HEK293T (cell line): ENCODE measurements around the gene GTSE1.

Experiments used
- CTCF ChIA-PET: fragments of 350-600 bp; formaldehyde crosslinking; extraction: SDS; loops from one replicate; lab custom pipeline; 2021; ENCODE audit warnings: antibody characterized with exemption, inconsistent platforms; lab: Yijun Ruan, JAX
- POLR2A ChIA-PET: fragments of 350-600 bp; formaldehyde crosslinking; extraction: SDS; loops from one replicate; lab custom pipeline; 2020; ENCODE audit warnings: antibody characterized with exemption, inconsistent platforms; lab: Yijun Ruan, JAX
- DNase-seq: peaks from one replicate; pipeline ENCODE4 v3.0.0; 2012; ENCODE audit warnings: mixed read lengths; ENCODE audit errors: extremely low spot score
- ARNT ChIP-seq: fragments of 450-650 bp; IDR thresholded peaks from 2 replicates; pipeline ENCODE4 v1.6.1; 2017; ENCODE audit warnings: mild to moderate bottlenecking
- BHLHE40 ChIP-seq: fragments of 450-650 bp; IDR thresholded peaks from 2 replicates; pipeline ENCODE4 v1.6.1; 2016; ENCODE audit warnings: mild to moderate bottlenecking, moderate library complexity, borderline replicate concordance
- CTBP1 ChIP-seq: fragments of 450-650 bp; IDR thresholded peaks from 2 replicates; pipeline ENCODE4 v1.6.1; 2016; ENCODE audit warnings: borderline replicate concordance
- ELF4 ChIP-seq: fragments of 450-650 bp; IDR thresholded peaks from 2 replicates; pipeline ENCODE4 v1.6.1; 2017; ENCODE audit warnings: antibody characterized with exemption
- FOXA1 ChIP-seq: fragments of 450-650 bp; IDR thresholded peaks from 2 replicates; pipeline ENCODE4 v1.6.1; 2016; ENCODE audit warnings: mild to moderate bottlenecking
- FOXK2 ChIP-seq: fragments of 450-650 bp; IDR thresholded peaks from 2 replicates; pipeline ENCODE4 v1.6.1; 2016; ENCODE audit warnings: mild to moderate bottlenecking
- FOXM1 ChIP-seq: fragments of 450-650 bp; IDR thresholded peaks from 2 replicates; pipeline ENCODE4 v1.6.1; 2017; ENCODE audit warnings: mild to moderate bottlenecking, borderline replicate concordance
- HDGF ChIP-seq: fragments of 450-650 bp; IDR thresholded peaks from 2 replicates; pipeline ENCODE4 v1.6.1; 2017; ENCODE audit warnings: antibody characterized with exemption, borderline replicate concordance
- L3MBTL2 ChIP-seq: fragments of 450-650 bp; conservative IDR thresholded peaks from 2 replicates; pipeline ENCODE4 v1.6.1; 2016; ENCODE audit warnings: mild to moderate bottlenecking
- LEF1 ChIP-seq: fragments of 450-650 bp; IDR thresholded peaks from 2 replicates; pipeline ENCODE4 v1.6.1; 2017; ENCODE audit warnings: mild to moderate bottlenecking, borderline replicate concordance
- NFRKB ChIP-seq: fragments of 450-650 bp; IDR thresholded peaks from 2 replicates; pipeline ENCODE4 v1.6.1; 2016; ENCODE audit warnings: mild to moderate bottlenecking, moderate library complexity
- SP1 ChIP-seq: fragments of 450-650 bp; IDR thresholded peaks from 2 replicates; pipeline ENCODE4 v1.6.1; 2017
- SUZ12 ChIP-seq: fragments of 450-650 bp; IDR thresholded peaks from 2 replicates; pipeline ENCODE4 v1.6.1; 2016; ENCODE audit warnings: mild to moderate bottlenecking
- TARDBP ChIP-seq: fragments of 450-650 bp; IDR thresholded peaks from 2 replicates; pipeline ENCODE4 v1.6.1; 2016
- ZNF384 ChIP-seq: fragments of 450-650 bp; IDR thresholded peaks from 2 replicates; pipeline ENCODE4 v1.6.1; 2016
- TF ChIP-seq, protein P1 (sequence below): fragments of 450-650 bp; IDR thresholded peaks from 2 replicates; pipeline ENCODE4 v1.6.1; 2016

GTSE1 gene

DNA sequence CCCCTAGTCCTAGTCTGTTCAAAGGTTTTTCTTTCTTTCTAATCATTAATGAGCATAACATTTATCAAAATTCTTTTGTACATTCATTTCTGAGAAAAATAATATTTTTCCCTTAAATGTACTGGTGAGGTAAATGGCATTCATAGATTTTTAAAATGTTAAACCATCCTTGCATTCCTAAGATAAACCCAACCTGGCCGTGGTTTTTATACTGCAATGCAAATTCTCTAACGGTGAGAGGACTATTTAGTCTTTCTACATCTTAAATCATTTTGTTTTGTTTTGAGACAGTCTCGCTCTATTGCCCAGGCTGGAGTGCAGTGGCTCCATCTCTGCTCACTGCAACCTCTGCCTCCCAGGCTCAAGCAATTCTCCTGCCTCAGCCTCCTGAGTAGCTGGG is 79.4 kb downstream of the GTSE1 start:
- ChIA-PET CTCF (no interaction called here), POLR2A (no interaction called here)
- DNase-seq = no peak
- TF ChIP-seq ELF4 = no peak
- TF ChIP-seq TARDBP = no peak
- no peak for TF ChIP-seq FOXK2
- TF ChIP-seq FOXA1 = no peak
- no peak for TF ChIP-seq LEF1
- TF ChIP-seq L3MBTL2 = no peak
- no peak for TF ChIP-seq ZNF384
- TF ChIP-seq SP1 = no peak
- TF ChIP-seq NFRKB = no peak
- TF ChIP-seq HDGF = no peak
- TF ChIP-seq, protein P1, sequence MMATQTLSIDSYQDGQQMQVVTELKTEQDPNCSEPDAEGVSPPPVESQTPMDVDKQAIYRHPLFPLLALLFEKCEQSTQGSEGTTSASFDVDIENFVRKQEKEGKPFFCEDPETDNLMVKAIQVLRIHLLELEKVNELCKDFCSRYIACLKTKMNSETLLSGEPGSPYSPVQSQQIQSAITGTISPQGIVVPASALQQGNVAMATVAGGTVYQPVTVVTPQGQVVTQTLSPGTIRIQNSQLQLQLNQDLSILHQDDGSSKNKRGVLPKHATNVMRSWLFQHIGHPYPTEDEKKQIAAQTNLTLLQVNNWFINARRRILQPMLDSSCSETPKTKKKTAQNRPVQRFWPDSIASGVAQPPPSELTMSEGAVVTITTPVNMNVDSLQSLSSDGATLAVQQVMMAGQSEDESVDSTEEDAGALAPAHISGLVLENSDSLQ = no peak
- TF ChIP-seq BHLHE40 = no peak
- no peak for TF ChIP-seq SUZ12
- TF ChIP-seq ARNT = no peak
- no peak for TF ChIP-seq CTBP1
- no peak for TF ChIP-seq FOXM1

DNA sequence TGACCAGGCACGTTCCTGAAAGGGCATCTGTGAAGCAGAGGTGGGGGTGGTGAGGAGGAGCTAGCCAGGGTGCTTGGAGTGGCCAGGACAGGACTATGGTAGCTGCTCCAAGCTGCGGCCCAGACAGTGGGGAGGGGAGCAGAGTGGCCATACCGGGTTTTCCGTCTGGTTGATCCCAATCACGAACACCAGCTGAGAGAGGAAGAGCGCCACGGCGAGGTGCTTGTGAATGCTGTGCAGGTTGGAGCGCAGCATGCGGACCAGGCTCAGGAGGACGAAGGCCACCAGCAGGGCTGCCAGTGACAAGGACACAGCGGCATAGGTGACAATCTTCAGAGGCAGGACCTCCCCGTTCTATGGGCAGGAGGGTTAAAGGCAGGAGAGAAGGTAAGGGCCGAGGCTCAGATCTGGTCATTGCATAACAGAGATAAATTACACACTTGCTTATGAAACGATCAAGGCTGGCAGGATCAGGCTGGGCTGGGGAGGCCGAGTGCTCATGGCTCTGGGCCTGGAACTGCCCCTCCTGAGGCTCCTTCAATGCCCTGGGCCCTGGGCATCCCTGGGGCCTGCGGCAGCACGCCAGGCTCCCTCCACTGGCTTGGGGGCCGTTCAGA is 80.3 kb downstream of the GTSE1 start:
- DNase-seq = no peak
- ChIA-PET CTCF (interaction anchor here (0.6 kb wide), 1 partner anchor 24 kb away, joined by 7 read pairs; no protein-coding TSS in a partner anchor), POLR2A (no interaction called here)
- TF ChIP-seq SP1 = no peak
- no peak for TF ChIP-seq L3MBTL2
- TF ChIP-seq FOXA1 = no peak
- no peak for TF ChIP-seq HDGF
- TF ChIP-seq ELF4 = no peak
- no peak for TF ChIP-seq LEF1
- no peak for TF ChIP-seq SUZ12
- no peak for TF ChIP-seq FOXK2
- TF ChIP-seq ARNT = no peak
- no peak for TF ChIP-seq NFRKB
- TF ChIP-seq, protein P1 = no peak
- no peak for TF ChIP-seq CTBP1
- no peak for TF ChIP-seq BHLHE40
- TF ChIP-seq FOXM1 = no peak
- TF ChIP-seq TARDBP = no peak
- TF ChIP-seq ZNF384 = no peak

DNA sequence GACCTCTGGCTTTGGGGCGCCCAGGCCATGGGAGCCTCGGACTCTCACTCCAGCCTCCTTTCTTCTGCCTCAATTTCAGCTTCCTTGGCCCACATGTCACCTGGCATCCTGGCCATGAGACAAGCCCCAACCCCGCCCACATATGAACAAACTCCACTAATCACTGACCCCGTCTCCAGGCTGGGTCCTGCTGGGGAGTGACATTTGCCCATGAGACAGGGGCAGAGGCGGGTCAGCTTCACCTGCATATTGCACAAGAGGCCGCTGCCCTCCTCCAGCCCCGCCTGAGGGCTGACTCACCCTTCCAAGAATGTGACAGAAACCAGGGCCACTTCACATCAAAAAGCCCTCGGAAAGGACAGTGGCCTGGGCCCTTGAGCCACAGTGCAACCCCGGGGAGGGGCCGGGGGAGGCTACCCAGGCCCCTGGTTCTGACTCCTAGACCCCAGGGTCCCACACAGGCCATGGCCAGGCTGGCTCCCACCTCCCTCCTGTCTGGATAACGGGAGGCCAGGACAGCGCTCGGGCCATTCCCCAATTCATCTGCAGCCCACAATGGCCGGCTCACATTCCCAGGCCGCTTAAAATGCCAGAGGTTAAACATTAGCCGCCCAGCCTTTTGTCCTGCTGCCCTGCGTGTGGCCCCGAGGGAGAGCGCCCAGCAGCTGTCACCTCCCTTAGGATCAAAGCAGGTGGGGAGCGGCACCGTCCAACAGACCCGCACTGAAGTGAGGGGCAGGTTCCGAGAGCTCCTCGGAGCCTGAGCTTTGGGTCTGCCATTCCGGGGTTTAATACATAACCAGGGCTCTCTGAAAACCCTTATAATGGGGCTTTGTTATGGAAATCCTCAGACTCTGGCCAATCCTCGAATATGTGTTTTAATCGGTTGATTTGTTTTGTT is 81.1 kb downstream of the GTSE1 start:
- no peak for DNase-seq
- ChIA-PET CTCF (no interaction called here), POLR2A (no interaction called here)
- TF ChIP-seq BHLHE40 (no peak), SP1 (no peak), ELF4 (no peak), FOXK2 (no peak), NFRKB (no peak), SUZ12 (no peak), CTBP1 (no peak), LEF1 (no peak), TARDBP (no peak), L3MBTL2 (no peak), ARNT (no peak), FOXM1 (no peak), ZNF384 (no peak), FOXA1 (no peak), HDGF (no peak)
- TF ChIP-seq, protein P1 = no peak

DNA sequence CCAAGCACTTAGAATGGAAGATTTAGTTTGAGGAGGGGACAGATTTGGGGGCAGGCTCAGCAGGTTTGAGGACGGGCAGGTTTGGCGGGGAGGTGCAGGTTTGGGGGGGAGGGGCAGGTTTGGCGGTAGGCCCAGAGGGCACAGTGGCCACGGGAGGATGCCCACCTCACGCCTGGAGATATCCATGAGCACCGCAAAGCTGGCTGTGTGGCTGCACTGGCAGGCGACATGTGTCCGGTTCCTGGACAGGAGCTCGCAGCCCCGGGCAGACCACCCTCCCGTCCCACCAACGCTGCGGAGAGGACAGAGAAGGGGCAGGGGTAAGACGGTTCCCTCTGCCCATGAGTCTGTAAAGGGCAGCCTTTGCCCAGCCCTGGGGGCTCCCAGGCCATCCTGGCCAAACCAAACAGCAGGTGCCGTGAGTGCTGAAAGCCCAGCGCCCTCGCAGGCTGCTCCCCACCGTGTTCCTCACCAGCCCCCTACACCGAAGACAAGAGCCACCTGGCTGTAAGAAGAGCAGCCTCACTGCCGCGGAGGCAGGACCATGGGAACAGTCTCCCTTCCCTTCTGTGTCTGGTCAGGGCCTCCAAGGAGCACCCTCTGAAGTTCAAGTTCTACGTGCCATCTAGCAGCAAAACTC is 81.9 kb downstream of the GTSE1 start:
- no peak for DNase-seq
- POLR2A ChIA-PET = no interaction called here
- CTCF ChIA-PET = interaction anchor here (0.7 kb wide), 1 partner anchor 12 kb away, joined by 3 read pairs; no protein-coding TSS in a partner anchor
- TF ChIP-seq TARDBP (no peak), NFRKB (no peak), SP1 (no peak), LEF1 (no peak), HDGF (no peak), ARNT (no peak), ZNF384 (no peak), FOXM1 (no peak), CTBP1 (no peak), FOXK2 (no peak), SUZ12 (no peak), FOXA1 (no peak), L3MBTL2 (no peak)
- TF ChIP-seq, protein P1 = no peak
